ENCODE measurements around the gene SLC25A6.
A peak's percentile ranks its signal among the peaks of the same experiment; 100 is the strongest.
"Not testable (repeated sequence)": the region's sequence is repeated elsewhere in the genome, so short reads cannot be mapped to it uniquely, and the experiment has no call there.

Gene SLC25A6

DNA sequence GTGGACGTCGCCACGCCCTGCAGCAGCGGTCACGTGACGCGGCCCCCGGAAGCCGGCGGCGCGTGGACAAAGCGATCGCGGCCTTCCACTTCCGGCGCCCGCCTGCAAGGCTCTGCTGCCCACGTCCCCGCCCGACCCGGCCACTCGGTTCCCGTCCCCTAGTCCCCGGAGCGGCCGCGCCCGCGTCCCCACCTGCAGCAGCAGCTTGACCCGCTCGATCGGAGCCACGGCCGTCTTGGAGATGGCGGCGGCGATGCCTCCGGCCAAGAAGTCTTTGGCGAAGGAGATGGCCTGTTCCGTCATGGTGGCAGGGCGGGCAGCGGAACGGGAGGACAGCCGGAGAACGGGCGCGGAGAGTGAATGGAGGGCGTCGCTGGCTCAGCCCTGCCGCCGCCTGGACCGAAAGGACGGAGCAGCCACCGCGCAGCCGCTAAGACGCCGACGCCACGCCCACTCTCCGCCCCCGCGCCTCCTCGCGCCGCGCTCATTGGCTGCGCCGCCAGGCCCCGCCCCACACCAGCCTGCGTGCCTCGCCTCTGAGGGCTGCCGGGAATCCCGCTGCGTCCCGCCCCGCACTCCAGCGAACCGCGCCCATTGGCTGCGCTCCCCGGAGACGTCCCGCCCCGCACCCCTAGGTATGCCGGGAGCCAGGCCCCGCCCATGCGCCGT lies at the start of gene SLC25A6:
Gene SLC25A6 (minus strand): TSS at position 407 of the 669 bp plus-strand sequence. CDS start 104 bp downstream, at position 303.
- DNase-seq: peak; percentile 99

DNA sequence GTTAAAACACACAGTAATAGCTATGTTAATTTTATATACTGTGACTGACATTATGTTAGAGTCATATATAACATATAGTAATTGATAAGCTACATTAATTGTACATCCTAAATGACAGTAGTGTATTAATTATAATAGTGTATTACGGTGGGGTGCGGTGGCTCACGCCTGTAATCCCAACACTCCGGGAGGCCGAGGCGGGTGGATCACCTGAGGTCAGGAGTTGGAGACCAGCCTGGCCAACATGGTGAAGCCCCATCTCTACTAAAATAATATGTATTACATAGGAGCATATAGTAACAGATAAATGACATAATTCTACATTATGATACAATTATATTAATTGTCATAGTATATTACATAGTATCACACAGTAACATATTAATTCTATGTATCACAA lies 48.6 kb upstream of the SLC25A6 start:
- DNase-seq: no peak

DNA sequence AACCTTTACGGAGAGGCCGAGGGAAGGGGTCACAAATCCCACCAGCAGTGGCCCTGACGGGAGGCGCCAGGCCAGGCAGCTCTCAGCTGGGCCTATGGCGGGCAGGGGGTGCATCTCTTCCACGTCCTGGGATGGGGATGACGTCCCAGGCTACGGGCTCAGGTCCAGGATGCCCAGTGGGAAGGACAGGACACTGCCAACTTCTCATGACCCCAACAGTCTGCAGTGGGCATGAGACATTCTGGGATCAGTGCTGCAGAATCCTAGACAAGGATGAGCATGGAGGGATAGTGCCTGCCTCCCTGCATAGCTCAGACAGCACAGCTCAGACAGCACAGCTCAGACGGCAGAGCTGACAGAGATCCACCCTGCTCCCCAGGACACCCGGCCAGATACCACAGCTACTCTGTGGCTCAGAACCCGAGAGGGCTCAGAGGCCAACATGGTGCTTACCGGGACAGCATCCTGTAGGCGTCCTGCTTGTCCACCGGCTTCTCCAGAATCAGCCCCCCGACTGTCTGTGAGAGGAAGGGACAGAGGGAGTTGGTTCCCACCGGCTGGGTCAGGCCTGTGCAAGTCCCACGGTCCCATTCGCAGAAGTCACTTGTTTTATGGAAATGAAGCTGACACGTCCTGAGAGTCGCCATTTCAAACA lies 43.5 kb upstream of the SLC25A6 start:
- DNase-seq: no peak

DNA sequence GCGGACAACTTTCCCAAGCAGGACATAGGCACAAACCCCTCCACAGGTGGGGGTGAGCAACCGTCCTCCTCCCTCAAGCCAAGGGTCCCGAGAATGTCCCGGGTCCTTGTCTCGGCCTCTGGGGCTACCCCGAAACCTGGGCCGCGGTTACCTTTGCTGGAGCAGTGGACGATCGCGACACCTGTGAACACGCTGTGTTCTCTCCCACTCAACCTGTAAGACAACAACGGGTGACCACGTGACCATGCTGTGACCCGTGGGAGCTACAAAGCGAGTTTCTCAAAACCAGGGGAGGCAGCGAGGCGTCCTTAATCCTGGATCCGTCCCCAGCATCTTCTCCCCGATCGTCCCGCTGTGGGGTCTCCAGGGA lies 42.9 kb upstream of the SLC25A6 start:
- no peak for DNase-seq

DNA sequence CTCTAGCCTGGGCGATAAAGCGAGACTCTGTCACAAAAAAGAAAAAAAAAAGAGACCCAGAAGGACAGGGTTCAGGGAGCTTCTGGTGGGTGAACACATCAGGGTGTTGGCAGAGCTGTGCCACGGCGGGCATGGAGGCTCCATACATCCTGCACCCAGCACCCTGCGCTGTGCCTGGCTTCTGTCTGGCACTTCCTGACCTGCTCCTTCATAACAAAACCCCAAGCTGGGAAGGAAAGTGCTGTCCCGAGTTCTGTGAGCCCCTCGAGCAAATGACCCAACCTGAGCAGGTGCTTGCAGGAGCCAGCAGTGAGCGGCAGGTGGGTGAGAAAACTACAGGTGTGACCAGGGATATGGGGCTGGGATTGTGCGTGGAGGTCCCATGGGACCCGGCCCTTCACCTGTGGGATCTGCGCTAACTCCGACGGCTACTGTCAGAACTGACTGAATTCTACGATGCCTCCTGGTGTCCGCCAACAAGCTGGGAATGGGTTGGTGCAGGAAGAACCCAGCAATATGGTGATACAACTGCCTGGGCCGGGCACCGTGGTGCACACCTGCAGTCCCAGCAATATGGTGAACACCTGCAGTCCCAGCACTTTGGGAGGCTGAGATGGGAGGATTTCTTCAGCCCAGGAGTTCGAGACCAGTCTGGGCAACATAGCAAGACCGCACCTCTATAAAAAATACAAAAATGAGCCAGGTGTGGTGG lies 41.9 kb upstream of the SLC25A6 start:
- DNase-seq: no peak

DNA sequence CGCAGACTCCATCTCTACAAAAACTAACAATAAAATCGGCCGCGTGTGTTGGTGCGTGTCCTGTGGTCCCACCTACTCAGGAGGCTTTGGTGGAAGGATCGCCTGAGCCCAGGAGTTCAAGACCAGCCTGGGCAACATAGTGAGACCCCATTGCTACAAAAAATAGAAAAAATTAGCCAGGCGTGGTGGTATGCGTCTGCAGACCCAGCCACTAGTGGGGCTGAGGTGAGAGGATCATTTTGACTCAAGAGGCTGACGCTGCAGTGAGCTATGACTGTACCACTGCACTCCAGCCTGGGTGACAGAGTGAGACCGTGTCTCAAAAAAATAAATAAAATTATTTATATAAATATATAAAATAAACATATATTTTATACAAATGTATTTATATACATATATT lies 38.5 kb upstream of the SLC25A6 start:
- DNase-seq: no peak

DNA sequence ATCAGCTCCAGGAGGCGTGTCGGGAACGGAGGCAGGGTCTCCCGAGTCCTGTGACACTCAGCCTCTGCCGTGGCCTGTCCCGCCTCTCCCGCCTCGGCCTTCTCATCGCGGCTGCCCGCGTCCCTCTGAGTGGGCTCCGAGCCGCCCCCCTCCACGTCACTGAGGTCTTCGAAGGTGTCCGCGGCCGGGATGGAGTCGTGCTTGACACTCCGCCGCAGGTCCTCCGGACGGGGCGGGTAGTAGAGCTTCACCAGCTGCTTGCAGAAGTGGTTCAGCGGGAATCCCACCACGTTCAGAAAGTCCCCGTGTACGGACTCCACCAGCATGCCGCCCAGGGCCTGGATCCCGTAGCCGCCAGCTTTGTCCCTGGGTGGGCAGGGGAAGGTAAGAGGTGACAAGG lies 35.8 kb upstream of the SLC25A6 start:
- no peak for DNase-seq

DNA sequence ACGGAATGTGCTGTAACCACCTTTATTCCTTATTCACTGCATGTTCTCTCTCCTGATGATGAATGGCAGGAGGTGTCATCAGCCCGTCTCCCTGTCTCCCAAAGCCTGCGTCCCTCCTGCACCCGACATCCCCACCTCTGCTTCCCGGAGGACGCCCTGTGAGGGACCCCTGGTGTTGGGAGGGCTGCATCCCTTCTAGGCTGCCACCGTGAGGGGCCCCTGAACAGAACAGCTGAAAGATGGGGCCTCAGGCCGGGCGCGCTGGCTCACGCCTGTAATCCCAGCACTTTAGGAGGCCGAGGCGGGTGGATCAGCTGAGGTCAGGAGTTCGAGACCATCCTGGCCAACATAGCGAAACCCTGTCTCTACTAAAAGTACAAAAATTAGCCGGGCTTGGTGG lies 34.4 kb upstream of the SLC25A6 start:
- DNase-seq: not testable (repeated sequence)

DNA sequence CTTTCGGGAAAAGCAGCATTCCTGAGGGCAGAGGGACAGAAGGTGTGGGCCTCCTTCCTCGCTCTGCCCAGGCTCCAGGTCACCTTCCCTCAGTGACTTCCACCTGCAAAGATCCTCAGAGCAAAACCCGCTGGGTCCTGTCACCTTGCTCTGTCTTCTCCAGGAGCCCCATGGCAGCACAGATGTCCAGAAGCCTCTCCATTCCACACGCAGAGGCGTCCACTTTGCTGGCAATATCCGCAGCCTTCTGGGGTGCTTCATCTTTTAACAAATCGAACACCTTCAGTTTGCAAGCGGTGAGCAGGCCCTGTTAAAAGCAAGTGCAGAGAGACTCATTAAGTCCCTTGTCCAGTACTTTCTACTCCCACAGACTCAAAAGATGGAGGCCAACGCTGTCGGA lies 33.5 kb upstream of the SLC25A6 start:
- no peak for DNase-seq

DNA sequence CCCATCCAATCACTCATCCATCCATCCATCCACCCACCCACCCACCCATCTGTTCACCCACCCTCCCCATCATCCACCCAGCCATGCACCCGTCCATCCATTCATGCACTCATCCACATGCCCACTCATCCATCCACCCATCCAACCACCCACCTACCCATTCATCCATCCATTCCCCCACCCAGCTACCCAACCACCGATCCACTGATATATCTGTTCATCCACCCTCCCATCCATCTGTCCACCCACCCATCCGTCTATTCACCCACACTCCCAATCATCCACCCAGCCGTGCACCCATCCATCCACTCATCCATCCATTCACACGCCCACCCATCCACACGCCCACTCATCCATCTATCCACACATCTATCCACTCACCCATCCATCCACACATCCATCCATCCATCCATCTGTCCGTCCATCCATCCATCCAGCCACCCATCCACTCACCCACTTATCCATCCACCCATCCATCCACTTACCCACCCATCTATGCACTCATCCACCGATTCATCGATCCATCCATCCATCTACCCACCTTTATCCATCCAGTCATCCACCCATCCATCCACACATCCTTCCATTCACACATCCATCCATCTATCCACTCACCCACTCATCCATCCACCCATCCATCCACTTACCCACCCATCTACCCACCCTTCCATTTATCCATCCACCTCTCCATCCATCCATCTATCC lies 32.4 kb upstream of the SLC25A6 start:
- no peak for DNase-seq

DNA sequence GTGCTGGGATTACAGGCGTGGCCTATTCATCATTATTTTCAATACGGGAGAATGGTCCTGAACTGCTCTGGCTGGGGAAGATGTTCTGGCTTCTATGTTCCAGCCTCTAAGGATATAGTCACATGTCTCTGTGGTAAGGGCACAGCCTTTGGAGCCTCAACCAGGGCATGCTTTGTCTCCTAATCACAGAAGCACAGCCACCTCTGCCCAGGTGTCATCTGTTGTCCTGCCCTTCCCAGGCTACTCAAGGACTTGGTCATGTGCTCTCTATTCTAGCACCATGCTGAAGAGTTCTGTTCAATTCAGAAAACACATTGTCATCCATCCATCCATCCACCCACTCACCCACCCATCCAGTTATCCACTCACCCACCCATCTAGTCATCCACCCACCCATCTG lies 31.3 kb upstream of the SLC25A6 start:
- DNase-seq: no peak

DNA sequence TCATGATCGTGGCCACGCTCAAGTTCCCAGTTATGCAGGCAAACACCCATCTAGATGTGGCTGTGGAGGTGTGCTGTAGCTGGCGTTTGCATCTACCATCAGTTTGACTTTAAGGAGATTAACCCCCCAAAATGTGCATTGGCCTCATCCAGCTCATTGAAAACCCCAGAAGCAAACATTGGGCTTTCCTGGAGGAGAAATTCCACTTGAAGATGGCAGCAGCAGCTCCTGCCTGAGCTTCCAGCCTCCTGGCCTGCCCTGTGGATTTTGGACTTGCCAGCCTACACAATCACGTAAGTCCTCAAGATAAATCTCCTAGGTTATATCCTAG lies 30.2 kb upstream of the SLC25A6 start:
- no peak for DNase-seq

DNA sequence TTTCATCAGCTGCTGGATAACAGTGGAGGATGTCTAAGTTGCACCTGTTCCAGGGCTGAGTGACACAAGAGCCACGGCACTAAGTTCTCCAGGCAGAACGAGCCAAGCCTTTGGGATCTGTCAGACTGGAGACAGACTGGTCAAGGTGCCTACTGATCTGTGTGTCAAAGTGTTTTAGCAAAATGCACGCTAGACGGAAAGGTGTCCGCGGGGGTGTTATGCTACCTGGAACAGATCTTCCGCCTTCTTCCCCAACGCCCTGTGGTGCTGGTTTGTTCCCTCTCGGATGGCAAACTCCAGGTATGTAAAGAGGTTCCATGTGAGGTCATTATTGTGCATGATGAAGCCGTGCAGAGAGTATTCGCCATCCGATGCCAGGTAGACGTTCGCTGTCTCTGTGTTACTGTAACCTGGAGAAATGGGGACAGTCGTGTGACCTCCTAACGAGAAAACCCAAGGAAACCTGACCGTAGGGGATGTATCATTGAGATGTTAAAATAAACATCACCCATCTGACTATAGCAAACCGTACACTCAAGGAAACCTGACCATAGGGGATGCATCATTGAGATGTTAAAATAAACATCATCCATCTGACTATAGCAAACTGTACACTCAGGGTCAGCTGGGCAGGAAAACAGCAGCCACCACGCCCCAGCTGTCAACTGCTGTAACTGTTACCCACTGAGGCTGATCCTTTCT lies 29.7 kb upstream of the SLC25A6 start:
- DNase-seq: no peak

DNA sequence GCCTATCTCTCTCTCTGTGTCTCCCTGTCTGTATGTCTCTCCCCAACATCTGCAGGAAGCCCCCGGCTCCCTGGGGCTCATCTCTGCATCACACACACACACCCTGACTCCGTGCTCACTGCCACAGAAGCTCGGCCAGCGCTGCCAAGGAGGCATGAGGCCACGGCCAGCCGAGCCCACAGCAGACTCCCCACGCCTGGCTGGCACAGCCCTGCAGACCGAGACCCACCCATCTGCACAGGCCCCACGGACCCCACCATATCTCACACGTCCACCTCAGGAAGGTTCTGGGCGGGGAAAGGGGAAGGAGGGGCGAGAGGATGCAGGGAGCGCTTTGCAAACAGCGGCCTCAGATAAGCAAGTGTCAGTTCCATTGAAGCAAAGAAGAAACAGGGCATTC lies 28.5 kb upstream of the SLC25A6 start:
- no peak for DNase-seq

DNA sequence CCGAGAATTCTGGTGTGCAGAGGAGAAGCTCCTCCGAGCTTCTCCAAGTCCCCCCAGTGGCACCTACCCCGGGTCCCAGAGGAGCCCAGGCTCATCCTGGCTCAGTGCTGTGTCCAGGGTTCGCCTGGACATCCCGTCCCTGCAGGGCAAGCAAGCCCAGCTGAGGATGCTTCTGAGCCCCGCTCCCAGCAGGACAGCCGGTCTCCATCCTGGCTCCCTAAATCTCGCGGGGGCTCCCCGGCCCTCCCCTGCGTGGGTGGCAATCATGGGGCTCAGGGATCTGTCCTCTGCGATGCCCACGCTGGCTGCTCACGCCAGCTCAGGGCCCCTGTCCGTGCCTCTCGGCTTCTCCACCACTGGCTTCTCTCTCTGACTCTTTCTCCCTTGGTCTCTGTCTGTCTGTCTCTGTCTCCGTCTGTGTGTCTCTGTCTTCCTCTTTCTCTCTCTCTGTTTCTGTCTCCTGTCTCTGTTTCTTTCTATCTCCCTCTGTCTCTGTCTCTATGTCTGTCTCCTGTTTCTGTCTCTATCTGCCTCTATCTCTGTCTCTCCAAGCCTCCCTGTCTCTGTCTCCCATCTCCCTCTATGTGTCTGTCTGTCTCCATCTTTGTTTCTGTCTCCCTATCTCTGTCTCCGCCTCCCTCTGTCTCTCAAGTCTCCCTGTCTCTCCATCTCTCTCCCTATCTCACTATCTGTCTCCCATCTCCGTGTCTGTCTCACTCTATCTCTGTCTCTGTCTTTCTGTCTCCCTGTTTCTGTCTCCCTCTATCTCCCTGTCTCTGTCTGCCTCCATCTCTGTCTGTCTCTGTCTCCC lies 27.8 kb upstream of the SLC25A6 start:
- no peak for DNase-seq

DNA sequence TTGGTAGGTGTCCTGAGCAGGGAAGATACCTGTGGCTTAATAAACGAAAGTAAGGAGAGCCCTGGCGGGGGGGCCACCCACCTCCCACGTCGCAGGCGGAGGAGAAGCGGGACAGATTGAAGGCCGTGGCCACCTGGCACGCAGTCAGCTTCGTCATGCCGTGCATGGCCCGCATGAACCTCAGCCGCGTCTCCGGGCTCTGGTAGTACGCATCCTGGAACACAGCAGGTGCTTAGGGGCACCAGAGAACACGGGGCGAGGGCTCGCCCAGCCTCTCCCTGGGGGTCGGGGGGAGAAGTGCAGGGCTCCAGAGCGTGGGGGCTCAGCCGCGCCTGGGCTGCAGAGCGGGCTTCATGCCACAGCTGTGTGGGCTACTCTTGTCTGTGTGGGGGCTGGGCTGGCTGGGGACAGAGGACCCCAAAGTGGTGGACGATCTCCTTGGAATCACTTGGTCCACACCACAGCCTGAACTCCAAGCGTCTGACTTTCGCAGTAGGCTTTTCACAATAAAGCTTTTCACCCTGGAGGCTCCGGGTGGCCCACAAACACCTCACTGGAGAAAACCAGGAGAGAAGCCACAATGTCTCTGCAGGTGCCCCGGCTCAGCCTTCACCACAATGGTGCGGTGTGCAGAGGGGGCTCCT lies 27.1 kb upstream of the SLC25A6 start:
- no peak for DNase-seq

DNA sequence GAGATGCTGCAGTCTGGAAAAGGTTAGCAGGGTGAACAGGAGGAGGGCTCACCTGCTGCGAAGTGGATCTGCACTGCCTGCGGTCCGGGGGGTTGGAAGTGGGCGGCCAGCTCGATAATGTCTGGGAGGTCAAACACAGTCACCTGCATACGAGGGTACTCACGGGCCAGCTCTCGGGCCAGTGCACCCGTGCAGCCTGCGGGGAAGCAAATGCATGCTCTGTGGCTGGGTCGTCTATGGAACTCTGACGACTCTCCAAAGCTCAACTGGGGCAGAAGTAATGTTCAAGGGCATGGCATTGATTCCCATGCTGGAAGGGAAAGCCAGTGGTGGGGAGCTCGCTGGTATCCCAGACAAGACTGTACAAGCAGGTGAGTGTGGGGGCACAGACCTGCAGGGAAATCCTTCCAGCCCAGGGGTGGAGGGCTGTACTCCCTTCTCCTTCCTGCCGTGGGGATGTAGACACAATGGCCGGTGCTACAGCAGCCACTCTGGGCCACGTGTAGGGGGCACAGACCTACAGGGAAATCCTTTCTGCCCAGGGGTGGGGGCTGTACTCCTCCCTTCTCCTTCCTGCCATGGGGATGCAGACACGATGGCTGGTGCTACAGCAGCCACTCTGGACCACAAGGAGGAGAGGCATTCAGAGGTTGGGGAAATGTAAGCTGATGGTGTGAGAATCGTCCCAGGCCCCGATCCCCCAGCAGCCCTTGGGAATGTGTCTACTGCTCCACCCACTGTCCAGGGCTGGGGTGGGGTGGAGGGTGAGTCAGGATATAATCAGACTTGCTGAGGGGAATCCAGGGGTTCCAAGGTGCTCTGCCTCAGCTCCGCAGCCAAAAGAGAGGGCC lies 26.2 kb upstream of the SLC25A6 start:
- DNase-seq: no peak

DNA sequence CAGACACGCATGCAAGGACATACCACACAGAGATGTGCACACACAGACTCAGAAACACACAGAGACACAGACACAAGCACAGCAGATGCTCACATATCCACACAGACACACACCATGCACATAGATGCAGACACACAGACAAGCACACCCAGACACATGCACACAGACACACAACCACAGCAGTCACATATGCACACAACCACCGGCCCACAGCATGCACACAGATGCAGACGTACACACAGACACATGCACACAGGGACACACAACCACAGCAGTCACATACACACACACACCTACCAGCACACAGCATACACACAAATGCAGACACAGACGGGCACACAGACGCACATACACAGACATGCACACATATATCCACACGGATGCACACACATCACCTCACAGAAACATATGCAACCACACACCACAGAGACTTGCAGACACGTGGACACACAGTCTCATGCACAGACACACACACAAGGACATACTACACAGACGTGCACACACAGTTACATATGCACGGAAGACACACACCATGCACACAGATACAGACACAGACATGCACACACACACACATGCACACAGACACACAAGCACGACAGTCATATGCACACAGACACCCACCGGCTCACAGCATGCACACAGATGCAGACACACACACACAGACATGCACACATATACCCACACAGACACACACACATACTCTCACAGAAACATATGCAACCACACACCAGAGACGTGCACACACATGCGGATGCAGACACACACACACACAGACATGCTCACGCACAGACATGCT lies 25.2 kb upstream of the SLC25A6 start:
- DNase-seq: no peak

DNA sequence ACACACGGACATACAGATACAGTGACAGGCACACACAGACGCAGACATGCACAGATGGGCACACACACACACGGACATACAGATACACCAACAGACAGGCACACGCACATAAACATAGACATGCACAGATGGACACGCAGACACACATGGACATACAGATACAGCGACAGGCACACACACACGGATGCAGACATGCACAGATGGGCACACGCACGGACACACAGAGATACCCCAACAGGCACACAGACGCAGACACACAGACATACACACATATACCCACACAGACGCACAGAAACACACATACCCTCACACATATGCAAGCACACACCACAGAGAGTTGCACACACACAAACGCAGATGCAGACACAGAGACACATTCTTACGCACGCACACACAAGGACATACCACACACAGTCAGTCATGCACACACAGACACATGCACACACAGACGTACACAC lies 24.4 kb upstream of the SLC25A6 start:
- DNase-seq: no peak

Data from CD4-positive, alpha-beta T cell treated with Interferon gamma for 1 hour (primary cell).